GM21786 (cell line): ENCODE results near the gene FRG1.
"Not testable (repeated sequence)": the region's sequence is repeated elsewhere in the genome, so short reads cannot be mapped to it uniquely, and the experiment has no call there.

Experiments
- ATAC-seq: cut with Tn5 transposase; IDR thresholded peaks from one replicate; pipeline ENCODE4 v1.9.1; 2021; ENCODE audit not compliant: unreplicated experiment

FRG1 gene

GRCh38 chr4:189940178-189941004 is at the start of gene FRG1:
Gene FRG1 (plus strand): TSS chr4:189940872. CDS start chr4:189941010, 138 bp downstream.
- ATAC-seq: peak; percentile 99

DNA sequence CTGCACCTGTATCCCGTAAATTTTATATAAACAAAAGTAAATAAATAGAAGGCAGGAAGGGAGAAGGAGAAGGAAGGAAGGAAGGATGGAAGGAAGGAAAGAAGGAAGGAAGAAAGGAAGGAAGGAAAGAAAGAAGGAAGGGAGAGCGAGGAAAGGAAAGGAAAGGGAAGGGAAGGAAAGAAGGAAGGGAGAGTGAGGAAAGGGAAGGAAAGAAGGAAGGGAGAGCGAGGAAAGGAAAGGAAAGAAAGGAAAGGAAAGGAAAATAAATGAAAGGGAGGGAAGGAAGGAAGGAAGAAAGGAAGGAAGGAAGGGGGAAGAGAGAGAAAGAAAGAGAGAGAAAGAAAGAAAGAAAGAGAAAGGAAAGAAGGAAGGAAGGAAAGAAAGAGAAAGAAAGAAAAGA is 43.0 kb upstream of the FRG1 start:
- no peak for ATAC-seq

DNA sequence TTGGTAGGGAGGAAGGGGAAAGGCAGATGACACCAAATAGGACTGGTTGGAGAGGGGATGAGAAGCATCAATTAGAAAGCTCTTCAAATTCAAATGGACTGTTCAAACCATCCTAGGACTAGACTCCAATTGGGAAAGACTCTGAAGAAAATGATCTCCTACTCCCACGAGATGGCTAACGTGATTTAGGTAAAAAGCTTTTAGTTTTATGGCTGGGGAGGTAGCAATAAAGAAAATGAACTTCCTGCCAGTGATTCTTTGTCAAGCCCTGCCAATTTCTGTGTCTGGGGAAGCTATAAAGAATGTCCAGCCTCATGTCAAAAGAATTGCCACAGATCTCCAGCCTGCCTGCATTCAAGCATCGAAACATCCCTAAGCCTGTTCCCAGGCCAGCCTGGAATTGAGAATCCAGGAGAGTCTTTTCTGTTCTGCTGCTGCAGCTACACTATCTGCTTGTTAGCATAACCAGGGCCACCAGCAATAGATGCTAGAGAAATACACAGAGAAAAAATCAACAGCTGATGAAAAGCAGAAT is 41.1 kb upstream of the FRG1 start:
- not testable (repeated sequence) for ATAC-seq

GRCh38 chr4:189904420-189905027 is 36.1 kb upstream of the FRG1 start:
- ATAC-seq: peak; percentile 78

DNA sequence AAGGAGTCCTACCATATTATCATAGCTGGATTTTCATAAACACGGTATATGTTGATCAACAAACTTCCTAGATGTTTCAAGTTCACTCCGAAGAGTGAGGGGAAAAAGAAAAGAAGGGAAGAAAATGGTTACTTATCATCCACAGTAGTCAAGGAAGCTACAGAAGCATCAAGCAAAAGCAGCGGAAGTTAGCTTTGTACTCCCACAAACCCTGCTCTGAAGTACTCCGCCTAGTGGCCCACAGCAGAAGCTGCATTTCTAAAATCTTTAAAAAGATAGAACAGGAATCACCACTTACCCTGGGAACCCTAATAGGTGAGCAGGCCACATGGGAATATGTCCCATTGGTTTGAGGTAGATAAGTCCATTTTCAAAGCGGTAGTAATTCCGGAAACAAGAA is 28.5 kb upstream of the FRG1 start:
- no peak for ATAC-seq

DNA sequence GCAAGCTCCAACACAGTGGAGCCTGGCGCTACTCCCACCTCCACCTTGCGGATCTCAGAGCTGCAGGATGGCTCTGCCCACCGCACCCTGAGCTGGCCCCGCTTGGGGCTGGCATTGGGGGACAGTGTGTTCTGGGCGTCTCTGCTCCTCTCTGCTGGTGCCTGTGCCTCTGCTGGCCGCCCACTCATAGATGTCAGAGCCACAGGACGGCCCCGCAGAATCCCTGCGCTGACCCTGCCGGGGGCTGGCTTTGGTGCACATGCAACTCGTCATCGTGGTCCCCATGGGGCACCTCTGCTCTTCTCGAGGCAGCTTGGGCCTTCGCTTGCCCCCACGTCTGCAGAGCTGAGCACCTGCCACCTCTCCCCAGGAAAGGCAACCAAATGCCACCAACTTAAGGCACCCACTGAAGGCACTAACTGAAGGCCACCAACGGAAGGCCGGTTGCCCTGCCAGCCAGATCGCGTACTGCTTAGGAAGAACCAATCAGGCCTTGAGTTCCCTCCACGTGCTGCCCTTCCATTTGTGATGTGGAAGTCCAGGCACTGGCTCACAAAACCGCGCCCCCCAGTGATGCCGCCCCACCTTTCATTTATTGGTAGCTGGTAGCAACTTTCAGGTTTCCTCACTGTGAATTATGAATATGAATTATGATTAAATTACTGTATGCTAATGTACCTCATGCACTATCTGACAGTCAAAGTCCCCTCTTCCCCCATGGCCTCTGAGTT is 23.3 kb upstream of the FRG1 start:
- no peak for ATAC-seq

DNA sequence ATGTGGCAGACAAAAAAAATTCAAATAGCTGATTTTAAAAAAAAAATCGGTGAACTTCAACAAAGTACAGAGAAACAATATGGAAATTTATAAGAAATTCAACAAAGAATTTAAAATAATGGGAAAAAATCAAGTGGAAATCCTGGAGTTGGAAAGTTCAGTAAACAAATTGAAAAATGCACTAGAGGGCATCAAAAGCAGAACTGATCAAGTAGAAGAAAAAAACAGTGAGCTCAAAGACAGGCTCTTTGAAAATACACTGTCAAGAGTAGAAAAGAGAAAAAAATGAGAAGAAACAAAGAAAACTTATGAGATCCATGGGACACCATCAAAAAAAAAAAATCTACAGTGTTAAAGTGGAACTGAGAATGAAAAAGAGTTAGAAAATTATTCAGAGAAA is 19.6 kb upstream of the FRG1 start:
- no peak for ATAC-seq

DNA sequence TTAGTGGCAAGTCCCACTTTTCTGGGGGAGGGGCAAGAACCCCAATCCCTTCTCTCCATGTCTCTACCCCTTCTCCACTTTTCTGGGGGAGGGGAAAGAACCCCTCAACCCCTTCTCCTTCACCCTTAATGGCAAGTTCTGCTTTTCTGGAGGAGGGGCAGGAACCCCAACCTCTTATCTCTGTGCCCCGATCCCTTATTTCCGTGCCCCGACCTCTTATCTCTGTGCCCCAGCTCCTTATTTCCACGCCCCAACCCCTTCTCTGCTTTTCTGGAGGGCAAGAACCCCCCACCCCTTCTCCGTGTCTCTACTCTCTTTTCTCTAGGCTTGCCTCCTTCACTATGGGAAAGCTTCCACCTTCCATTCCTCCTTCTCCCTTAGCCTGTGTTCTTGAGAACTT is 13.9 kb upstream of the FRG1 start:
- ATAC-seq: not testable (repeated sequence)

DNA sequence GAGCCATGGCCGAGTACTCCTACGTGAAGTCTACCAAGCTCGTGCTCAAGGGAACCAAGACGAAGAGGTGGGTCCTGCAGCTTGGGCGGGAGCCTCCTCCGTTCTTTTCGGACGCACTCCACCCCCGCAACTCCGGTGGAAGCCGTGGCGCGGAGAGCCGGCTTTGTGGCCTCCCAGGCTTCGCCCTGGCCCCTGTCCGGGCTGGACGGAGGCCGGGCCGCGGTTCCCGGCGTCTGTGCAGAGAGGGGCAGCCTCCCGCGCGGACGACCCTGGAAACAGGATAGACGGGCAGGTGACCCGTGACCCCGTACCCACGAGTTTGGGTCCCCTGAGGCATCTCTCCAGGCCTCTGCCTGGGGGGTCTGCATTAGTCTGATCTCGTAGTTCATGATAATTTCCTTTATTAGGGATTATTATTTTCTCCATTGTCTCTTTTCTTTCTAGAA is 356 bp downstream of the FRG1 start:
- peak; percentile 38 for ATAC-seq

GRCh38 chr4:189942412-189942811 is 1.7 kb downstream of the FRG1 start:
- not testable (repeated sequence) for ATAC-seq

DNA sequence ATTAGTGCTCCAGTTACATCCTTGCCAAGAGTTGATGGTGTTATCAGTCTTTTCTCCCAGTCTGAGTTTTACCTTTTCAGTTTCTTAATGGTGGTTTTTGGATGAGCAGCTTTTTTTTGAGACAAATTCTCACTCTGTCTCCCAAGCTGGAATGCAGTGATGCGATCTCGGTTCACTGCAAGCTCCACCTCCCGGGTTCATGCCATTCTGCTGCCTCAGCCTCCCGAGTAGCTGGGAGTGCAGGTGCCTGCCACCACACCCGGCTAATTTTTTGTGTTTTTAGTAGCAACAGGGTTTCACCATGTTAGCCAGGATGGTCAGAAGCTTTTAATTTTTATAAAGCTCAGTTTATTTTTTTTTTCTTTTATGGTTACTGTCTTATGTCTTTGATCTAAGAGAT is 3.4 kb downstream of the FRG1 start:
- ATAC-seq: not testable (repeated sequence)

GRCh38 chr4:189946906-189947305 is 6.2 kb downstream of the FRG1 start:
- not testable (repeated sequence) for ATAC-seq

- ATAC-seq: not testable (repeated sequence)
These were observed 7.8 kb downstream of the FRG1 start for GRCh38 chr4:189948486-189948885.

- not testable (repeated sequence) for ATAC-seq
These were observed 28.6 kb downstream of the FRG1 start for GRCh38 chr4:189969291-189969690.

GRCh38 chr4:189973646-189974045 is 33.0 kb downstream of the FRG1 start:
- ATAC-seq: no peak

- ATAC-seq: no peak
These were observed 33.4 kb downstream of the FRG1 start for GRCh38 chr4:189974056-189974455.

GRCh38 chr4:189979196-189980047 is 38.8 kb downstream of the FRG1 start:
- no peak for ATAC-seq

DNA sequence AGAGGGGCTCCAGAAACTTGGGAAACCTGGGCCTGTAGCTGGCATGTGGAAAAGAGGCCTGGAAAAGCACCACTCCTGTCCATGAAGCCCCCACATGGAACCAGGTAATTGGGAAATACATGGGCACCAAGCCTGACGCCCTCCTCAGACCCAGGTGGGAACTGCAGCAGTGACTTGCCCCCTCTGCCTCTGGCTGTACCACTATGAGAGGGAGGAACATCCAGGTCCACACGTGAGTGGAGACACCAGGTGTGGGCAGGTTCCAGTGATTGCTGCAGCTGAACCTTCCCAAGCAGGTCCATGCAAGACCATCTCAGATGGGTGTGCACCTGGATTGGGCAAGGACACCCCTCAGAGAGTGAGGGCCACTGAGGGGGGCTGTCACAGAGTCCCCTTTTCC is 39.6 kb downstream of the FRG1 start:
- not testable (repeated sequence) for ATAC-seq

GRCh38 chr4:189981970-189982369 is 41.3 kb downstream of the FRG1 start:
- ATAC-seq: no peak

- ATAC-seq: not testable (repeated sequence)
These were observed 43.3 kb downstream of the FRG1 start for GRCh38 chr4:189983916-189984526.
